Endodermal cell (in vitro differentiated cells): ENCODE results near the gene HMGCLL1. TPM values are rescaled to one million over a fixed set of nuclear protein-coding genes. Genes with fewer than 3 reads are reported as not detected.

Experiments
- DNase-seq: peaks from one replicate; pipeline ENCODE4 v3.0.0-alpha.2; 2017
- H3K27ac ChIP-seq: 2 replicates; pipeline ENCODE4 v1.5.1; 2013; ENCODE audit warnings: mild to moderate bottlenecking, low read depth, low read length, moderate library complexity
- H3K27me3 ChIP-seq: 2 replicates; pipeline ENCODE4 v1.6.1; 2013; ENCODE audit warnings: mild to moderate bottlenecking, low read length, moderate library complexity; ENCODE audit not compliant: insufficient read depth, control insufficient read depth, poor library complexity, severe bottlenecking
- H3K36me3 ChIP-seq: 2 replicates; pipeline ENCODE4 v1.7.0; 2013; ENCODE audit warnings: mild to moderate bottlenecking, low read length, moderate library complexity; ENCODE audit not compliant: control insufficient read depth, insufficient read depth
- H3K4me1 ChIP-seq: one replicate; pipeline ENCODE4 v1.7.0; 2013; ENCODE audit warnings: low read length; ENCODE audit not compliant: control insufficient read depth, insufficient read depth
- H3K4me3 ChIP-seq: 2 replicates; pipeline ENCODE4 v1.5.1; 2013; ENCODE audit warnings: mild to moderate bottlenecking, low read length, moderate library complexity
- H3K9ac ChIP-seq: 2 replicates; pipeline ENCODE4 v1.6.1; 2013; ENCODE audit warnings: mild to moderate bottlenecking, low read length, moderate library complexity; ENCODE audit not compliant: poor library complexity, severe bottlenecking; ENCODE audit errors: extremely low read depth
- H3K9me3 ChIP-seq: 2 replicates; pipeline ENCODE4 v1.6.1; 2013; ENCODE audit warnings: mild to moderate bottlenecking, low read length, moderate library complexity; ENCODE audit not compliant: control insufficient read depth
- H3K27ac Mint-ChIP-seq: 2 replicates; pipeline ENCODE4 v1.8.0; 2020; ENCODE audit warnings: mixed read lengths
- H3K27me3 Mint-ChIP-seq: 2 replicates; pipeline ENCODE4 v1.8.0; 2021; ENCODE audit warnings: mild to moderate bottlenecking, mixed read lengths; ENCODE audit not compliant: insufficient read depth
- H3K36me3 Mint-ChIP-seq: 2 replicates; pipeline ENCODE4 v1.8.0; 2020; ENCODE audit warnings: low read depth, mixed read lengths
- H3K4me1 Mint-ChIP-seq: 2 replicates; pipeline ENCODE4 v1.8.0; 2020; ENCODE audit warnings: mixed read lengths
- H3K4me3 Mint-ChIP-seq: 2 replicates; pipeline ENCODE4 v1.8.0; 2020; ENCODE audit warnings: mild to moderate bottlenecking, moderate library complexity, mixed read lengths
- H3K9me3 Mint-ChIP-seq: 2 replicates; pipeline ENCODE4 v1.8.0; 2020; ENCODE audit warnings: mild to moderate bottlenecking, mixed read lengths
- WGBS, 2 experiments: methylation state at CpG; one replicate each; pipeline versions ENCODE4 v1.1.5 to v1.1.7; 2013; ENCODE audit warnings: missing lambda C conversion rate in 2 of 2, mixed read lengths in 1 of 2; ENCODE audit not compliant: insufficient coverage in 1 of 2, insufficient read length in 1 of 2; 5-methylcytosine and 5-hydroxymethylcytosine counted together
- total RNA-seq, 2 donors: library from RNA; stranded (reverse); fragmentation: NEBNext Ultra II Directional in 1 of 2; extraction: Animal tissue kit (Norgen Biotek cat#: 25700) in 1 of 2; gene quantifications; 2 replicates in 1 of 2; 3 replicates in 1 of 2; pipeline ENCODE4 v1.2.1, GENCODE V29; 2021
- TF ChIP-seq, protein P1 (sequence below): fragments of 200-600 bp; sonication (generic); conservative IDR thresholded peaks from 2 replicates; pipeline ENCODE4 v1.5.0; 2021; ENCODE audit warnings: antibody characterized with exemption, mild to moderate bottlenecking

The HMGCLL1 gene
- total RNA-seq, 2 donors from 2014 or later = 0.20 to 0.60 TPM

DNA sequence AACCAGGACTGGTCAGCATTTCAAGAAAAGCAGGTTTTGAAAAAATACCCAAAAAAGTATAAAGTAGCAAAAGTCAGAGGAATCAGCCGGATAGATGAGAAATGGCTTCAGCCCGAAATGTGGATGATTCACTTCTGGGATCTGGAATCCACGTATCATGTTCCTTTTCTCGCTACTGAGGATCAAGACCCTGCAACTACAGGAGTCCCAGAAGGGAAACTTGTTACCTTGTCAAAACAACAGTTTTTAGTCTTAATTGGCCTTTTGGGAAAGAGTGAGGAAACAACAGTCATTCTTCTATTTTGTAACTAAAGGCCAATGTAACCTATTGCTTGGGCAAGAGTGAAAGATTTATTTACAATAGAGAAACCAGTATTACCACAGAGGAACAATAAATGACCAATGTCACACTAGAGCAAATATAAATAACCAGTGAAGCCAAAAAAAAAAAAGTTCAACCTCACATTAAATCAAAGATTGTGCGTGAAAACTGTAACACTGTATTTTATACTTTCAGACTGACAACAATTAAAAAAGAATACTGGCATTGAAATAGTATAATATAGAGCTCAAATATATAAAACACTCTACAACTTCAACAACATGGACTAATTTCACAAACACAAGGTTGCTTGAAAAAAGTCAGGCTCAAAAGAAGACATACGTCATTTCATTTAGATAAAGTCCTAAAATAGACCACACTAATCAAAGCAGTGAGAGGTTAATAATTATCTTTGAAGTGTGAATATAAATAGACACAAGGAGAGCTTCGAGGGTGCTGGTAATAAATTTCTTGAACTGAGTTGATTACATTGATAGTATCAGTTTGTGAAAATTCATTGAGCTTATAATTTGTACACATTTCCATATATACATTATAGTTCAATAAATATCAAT, 135.5 kb downstream of the HMGCLL1 start:
- Histone ChIP-seq H3K9me3 (no peaks in the 10 kb centered on the region), H3K36me3 (no peaks in the 10 kb centered on the region), H3K4me3 (no peak overlapping the region), H3K27ac (no peak overlapping the region), H3K27me3 (no peaks in the 10 kb centered on the region), H3K4me1 (no peaks in the 10 kb centered on the region), H3K9ac (no peak overlapping the region)
- DNase-seq = no peak
- Mint-ChIP-seq H3K4me3 (no peak overlapping the region), H3K36me3 (no peaks in the 10 kb centered on the region), H3K27ac (no peak overlapping the region), H3K9me3 (no peaks in the 10 kb centered on the region), H3K27me3 (peaks cover 2% of the 10 kb centered on the region), H3K4me1 (peaks cover 6% of the 10 kb centered on the region)
- 89 to 98% methylated on average over 4 to 7 of the region's 7 CpGs for WGBS, 2 experiments
- TF ChIP-seq, protein P1, sequence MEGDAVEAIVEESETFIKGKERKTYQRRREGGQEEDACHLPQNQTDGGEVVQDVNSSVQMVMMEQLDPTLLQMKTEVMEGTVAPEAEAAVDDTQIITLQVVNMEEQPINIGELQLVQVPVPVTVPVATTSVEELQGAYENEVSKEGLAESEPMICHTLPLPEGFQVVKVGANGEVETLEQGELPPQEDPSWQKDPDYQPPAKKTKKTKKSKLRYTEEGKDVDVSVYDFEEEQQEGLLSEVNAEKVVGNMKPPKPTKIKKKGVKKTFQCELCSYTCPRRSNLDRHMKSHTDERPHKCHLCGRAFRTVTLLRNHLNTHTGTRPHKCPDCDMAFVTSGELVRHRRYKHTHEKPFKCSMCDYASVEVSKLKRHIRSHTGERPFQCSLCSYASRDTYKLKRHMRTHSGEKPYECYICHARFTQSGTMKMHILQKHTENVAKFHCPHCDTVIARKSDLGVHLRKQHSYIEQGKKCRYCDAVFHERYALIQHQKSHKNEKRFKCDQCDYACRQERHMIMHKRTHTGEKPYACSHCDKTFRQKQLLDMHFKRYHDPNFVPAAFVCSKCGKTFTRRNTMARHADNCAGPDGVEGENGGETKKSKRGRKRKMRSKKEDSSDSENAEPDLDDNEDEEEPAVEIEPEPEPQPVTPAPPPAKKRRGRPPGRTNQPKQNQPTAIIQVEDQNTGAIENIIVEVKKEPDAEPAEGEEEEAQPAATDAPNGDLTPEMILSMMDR = no peak

DNA sequence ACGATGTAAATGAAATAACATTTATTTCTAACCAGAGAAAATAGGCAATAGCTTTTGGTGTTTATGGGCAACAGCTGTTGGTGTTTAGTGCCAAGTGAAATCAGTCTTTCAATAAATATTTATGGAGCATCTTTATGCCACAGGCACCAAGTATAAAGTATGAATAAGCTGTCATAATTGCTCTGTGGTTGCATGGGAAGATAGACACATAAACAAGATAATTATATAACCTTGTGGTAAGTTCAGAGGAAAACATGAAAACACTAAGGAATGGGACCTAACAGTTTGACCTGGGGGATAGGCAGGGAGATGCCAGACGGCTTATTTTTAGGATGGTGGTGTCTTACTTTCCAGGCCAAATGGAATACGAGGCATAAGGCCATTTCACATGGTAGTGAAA, 140.8 kb downstream of the HMGCLL1 start:
- Mint-ChIP-seq H3K4me1 (peaks cover 8% of the 10 kb centered on the region), H3K27ac (no peak overlapping the region), H3K36me3 (no peaks in the 10 kb centered on the region), H3K9me3 (no peaks in the 10 kb centered on the region), H3K4me3 (no peak overlapping the region), H3K27me3 (peaks cover 7% of the 10 kb centered on the region)
- TF ChIP-seq, protein P1 = no peak
- Histone ChIP-seq H3K9ac (no peak overlapping the region), H3K9me3 (no peaks in the 10 kb centered on the region), H3K4me3 (no peak overlapping the region), H3K27ac (no peak overlapping the region), H3K4me1 (no peaks in the 10 kb centered on the region), H3K27me3 (peaks cover 6% of the 10 kb centered on the region), H3K36me3 (no peaks in the 10 kb centered on the region)
- WGBS, 2 experiments = 97% methylated on average over 2 of the region's 3 CpGs; no CpG with 5 or more reads in 1 of the 2 experiments
- DNase-seq = no peak

DNA sequence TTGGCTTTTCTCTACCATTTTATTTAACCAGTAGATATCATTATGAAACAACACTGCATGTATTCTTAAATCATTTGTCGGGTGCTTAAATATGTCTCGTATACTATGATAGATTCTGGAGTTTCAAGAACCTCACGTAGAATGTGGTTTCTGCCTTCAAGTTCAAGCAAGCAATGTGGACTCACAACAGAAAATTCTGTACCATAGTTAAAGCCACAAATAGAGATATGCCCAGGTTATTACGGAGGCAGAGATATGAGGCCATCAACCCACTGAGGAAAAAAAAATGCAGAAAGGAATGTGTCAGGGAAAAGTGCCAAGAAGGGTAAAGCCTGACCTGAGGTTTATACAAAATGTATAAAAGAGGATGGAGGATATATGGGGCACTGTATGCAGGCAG, 141.9 kb downstream of the HMGCLL1 start:
- Histone ChIP-seq H3K9ac (no peak overlapping the region), H3K9me3 (no peaks in the 10 kb centered on the region), H3K4me3 (no peak overlapping the region), H3K27ac (no peak overlapping the region), H3K36me3 (no peaks in the 10 kb centered on the region), H3K4me1 (no peaks in the 10 kb centered on the region), H3K27me3 (peaks cover 6% of the 10 kb centered on the region)
- TF ChIP-seq, protein P1 = no peak
- Mint-ChIP-seq H3K27me3 (peaks cover 5% of the 10 kb centered on the region), H3K4me1 (peaks cover 4% of the 10 kb centered on the region), H3K36me3 (no peaks in the 10 kb centered on the region), H3K9me3 (no peaks in the 10 kb centered on the region), H3K27ac (no peak overlapping the region), H3K4me3 (no peak overlapping the region)
- no peak for DNase-seq
- WGBS, 2 experiments = 95 to 97% methylated on average over 4 of the region's 4 CpGs
